Activated T-helper 1 cell treated with Interleukin-2 at 50 U/mL for 16 hours (primary cell): Measurements from ENCODE around the gene EIF5.

Experiments
- DNase-seq: peaks from one replicate; pipeline ENCODE4 v3.0.0-alpha.2; 2020; ENCODE audit warnings: low read depth

Gene EIF5

GRCh38 chr14:103310576-103311095 is 23.4 kb upstream of the EIF5 start:
- no peak for DNase-seq

- no peak for DNase-seq
Observed at GRCh38 chr14:103311171-103311997, 22.7 kb upstream of the EIF5 start.

- no peak for DNase-seq
Observed at GRCh38 chr14:103312006-103312635, 21.9 kb upstream of the EIF5 start.

- no peak for DNase-seq
Observed at GRCh38 chr14:103313704-103314103, 20.3 kb upstream of the EIF5 start.

GRCh38 chr14:103314496-103315277 is 19.4 kb upstream of the EIF5 start:
- DNase-seq = no peak

GRCh38 chr14:103315351-103315911 is 18.6 kb upstream of the EIF5 start:
- no peak for DNase-seq

- no peak for DNase-seq
Observed at GRCh38 chr14:103315941-103316340, 18.1 kb upstream of the EIF5 start.

GRCh38 chr14:103316721-103317121 is 17.3 kb upstream of the EIF5 start:
- no peak for DNase-seq

- no peak for DNase-seq
Observed at GRCh38 chr14:103317251-103317650, 16.8 kb upstream of the EIF5 start.

GRCh38 chr14:103317976-103318580 is 16.0 kb upstream of the EIF5 start:
- no peak for DNase-seq

- no peak for DNase-seq
Observed at GRCh38 chr14:103318750-103319419, 15.2 kb upstream of the EIF5 start.

GRCh38 chr14:103319422-103319821 is 14.6 kb upstream of the EIF5 start:
- DNase-seq = no peak

GRCh38 chr14:103326078-103326477 is 8.0 kb upstream of the EIF5 start:
- DNase-seq = no peak

- no peak for DNase-seq
Observed at GRCh38 chr14:103328941-103329340, 5.1 kb upstream of the EIF5 start.

- no peak for DNase-seq
Observed at GRCh38 chr14:103329401-103330347, 4.4 kb upstream of the EIF5 start.

- DNase-seq = no peak
Observed at GRCh38 chr14:103330536-103330935, 3.5 kb upstream of the EIF5 start.

- DNase-seq = no peak
Observed at GRCh38 chr14:103332143-103332919, 1.7 kb upstream of the EIF5 start.

- DNase-seq = peak; percentile 72
Observed at GRCh38 chr14:103334644-103335622, 896 bp downstream of the EIF5 start.
